Neural progenitor cell (in vitro differentiated cells): Measurements from ENCODE around the gene ANKDD1A. TPM values are rescaled to one million over a fixed set of nuclear protein-coding genes. Genes with fewer than 3 reads are reported as not detected.

Experiments used
- DNase-seq: peaks from one replicate; pipeline ENCODE4 v3.0.0-alpha.2; 2016; ENCODE audit warnings: low spot score
- H2AFZ ChIP-seq: fragments of 200-600 bp; sonication (generic); replicated peaks from 2 replicates; pipeline ENCODE4 v1.6.1; 2016; ENCODE audit warnings: antibody characterized with exemption
- H3F3A ChIP-seq: fragments of 200-600 bp; sonication (generic); 2 replicates; pipeline ENCODE4 v1.6.1; 2016; ENCODE audit warnings: antibody characterized with exemption, low read depth
- H3K27ac ChIP-seq: fragments of 200-600 bp; sonication (generic); 2 replicates; pipeline ENCODE4 v1.5.1; 2016; ENCODE audit warnings: mild to moderate bottlenecking
- H3K27me3 ChIP-seq: fragments of 200-600 bp; sonication (generic); 2 replicates; pipeline ENCODE4 v1.6.1; 2016; ENCODE audit warnings: mild to moderate bottlenecking, moderate library complexity
- H3K36me3 ChIP-seq: fragments of 200-600 bp; sonication (generic); 2 replicates; pipeline ENCODE4 v1.5.1; 2016
- H3K4me1 ChIP-seq: fragments of 200-600 bp; sonication (generic); 2 replicates; pipeline ENCODE4 v1.6.1; 2016; ENCODE audit warnings: mixed run types
- H3K4me2 ChIP-seq: fragments of 200-600 bp; sonication (generic); 2 replicates; pipeline ENCODE4 v1.6.1; 2016
- H3K4me3 ChIP-seq: fragments of 200-600 bp; sonication (generic); 2 replicates; pipeline ENCODE4 v1.5.1; 2016
- H3K79me2 ChIP-seq: fragments of 200-600 bp; sonication (generic); 2 replicates; pipeline ENCODE4 v1.6.1; 2016; ENCODE audit warnings: low read depth
- H3K9ac ChIP-seq: fragments of 200-600 bp; sonication (generic); 2 replicates; pipeline ENCODE4 v1.6.1; 2016
- H3K9me3 ChIP-seq: fragments of 200-600 bp; sonication (generic); 2 replicates; pipeline ENCODE4 v1.5.1; 2016; ENCODE audit warnings: low read depth
- H4K20me1 ChIP-seq: fragments of 200-600 bp; sonication (generic); 2 replicates; pipeline ENCODE4 v1.6.1; 2016; ENCODE audit warnings: low read depth
- H3K27ac Mint-ChIP-seq: 3 replicates; pipeline ENCODE4 v1.8.0; 2021; ENCODE audit warnings: mixed read lengths
- H3K27me3 Mint-ChIP-seq: 2 replicates; pipeline ENCODE4 v1.8.0; 2022; ENCODE audit warnings: low read depth, mild to moderate bottlenecking, inconsistent platforms, moderate library complexity, mixed read lengths; ENCODE audit not compliant: insufficient read depth
- H3K36me3 Mint-ChIP-seq: 3 replicates; pipeline ENCODE4 v1.8.0; 2021; ENCODE audit warnings: mixed read lengths
- H3K4me1 Mint-ChIP-seq: 3 replicates; pipeline ENCODE4 v1.8.0; 2021; ENCODE audit warnings: mixed read lengths
- H3K4me3 Mint-ChIP-seq: 3 replicates; pipeline ENCODE4 v1.8.0; 2021; ENCODE audit warnings: mild to moderate bottlenecking, moderate library complexity, mixed read lengths
- H3K9me3 Mint-ChIP-seq: 3 replicates; pipeline ENCODE4 v1.8.0; 2020; ENCODE audit warnings: mixed read lengths
- CTCF ChIP-seq: fragments of 200-600 bp; sonication (generic); IDR thresholded peaks from 2 replicates; pipeline ENCODE4 v1.5.1; 2017; ENCODE audit warnings: antibody characterized with exemption, mild to moderate bottlenecking
- EZH2 ChIP-seq: fragments of 200-600 bp; sonication (generic); IDR thresholded peaks from 2 replicates; pipeline ENCODE4 v1.6.1; 2017; ENCODE audit warnings: antibody characterized with exemption, mild to moderate bottlenecking, moderate library complexity
- EZH2phosphoT487 ChIP-seq: fragments of 200-600 bp; sonication (generic); IDR thresholded peaks from 2 replicates; pipeline ENCODE4 v1.6.1; 2017; ENCODE audit warnings: antibody characterized with exemption
- total RNA-seq: library from RNA; depleted of rRNA; stranded (reverse); fragments of >200 nt; gene quantifications from 2 replicates; pipeline ENCODE4 v1.2.3, GENCODE V29; 2015; ENCODE audit warnings: low replicate concordance

The ANKDD1A gene
- total RNA-seq, 1 donor from 2014 or later = 6.1 TPM

GRCh38 chr15:65004993-65005392, 93.3 kb downstream of the ANKDD1A start:
- no peak overlapping the region for H3K4me3 Mint-ChIP-seq
- no peaks in the 10 kb centered on the region for H3K9me3 ChIP-seq
- no peak overlapping the region for H3K4me3 ChIP-seq
- H3K4me1 Mint-ChIP-seq = no peaks in the 10 kb centered on the region
- TF ChIP-seq EZH2 (no peak), CTCF (no peak), EZH2phosphoT487 (no peak)
- peaks cover 14% of the 10 kb centered on the region for H3F3A ChIP-seq
- peaks cover 6% of the 10 kb centered on the region for H3K4me1 ChIP-seq
- H3K36me3 ChIP-seq = no peaks in the 10 kb centered on the region
- H3K79me2 ChIP-seq = no peaks in the 10 kb centered on the region
- no peak overlapping the region for H3K27ac Mint-ChIP-seq
- H3K9ac ChIP-seq = no peak overlapping the region
- DNase-seq = no peak
- no peaks in the 10 kb centered on the region for H3K9me3 Mint-ChIP-seq
- H3K27me3 ChIP-seq = no peaks in the 10 kb centered on the region
- no peaks in the 10 kb centered on the region for H3K27me3 Mint-ChIP-seq
- no peaks in the 10 kb centered on the region for H4K20me1 ChIP-seq
- no peak overlapping the region for H3K4me2 ChIP-seq
- peaks cover 23% of the 10 kb centered on the region for H3K36me3 Mint-ChIP-seq
- no peak overlapping the region for H2AFZ ChIP-seq
- no peak overlapping the region for H3K27ac ChIP-seq

GRCh38 chr15:65006876-65007275, 95.2 kb downstream of the ANKDD1A start:
- Mint-ChIP-seq H3K4me1 (no peaks in the 10 kb centered on the region), H3K27me3 (no peaks in the 10 kb centered on the region), H3K27ac (no peak overlapping the region), H3K4me3 (no peak overlapping the region), H3K9me3 (no peaks in the 10 kb centered on the region), H3K36me3 (peaks cover 21% of the 10 kb centered on the region)
- H3K4me2 ChIP-seq = no peak overlapping the region
- H3K9me3 ChIP-seq = no peaks in the 10 kb centered on the region
- H3K4me1 ChIP-seq = peaks cover 6% of the 10 kb centered on the region
- H3K9ac ChIP-seq = no peak overlapping the region
- H3K4me3 ChIP-seq = no peak overlapping the region
- no peaks in the 10 kb centered on the region for H3K27me3 ChIP-seq
- H3K36me3 ChIP-seq = no peaks in the 10 kb centered on the region
- no peak overlapping the region for H2AFZ ChIP-seq
- no peak for TF ChIP-seq EZH2
- no peaks in the 10 kb centered on the region for H4K20me1 ChIP-seq
- DNase-seq = no peak
- peak overlapping the region; percentile 56 for H3K27ac ChIP-seq
- no peaks in the 10 kb centered on the region for H3K79me2 ChIP-seq
- peaks cover 18% of the 10 kb centered on the region for H3F3A ChIP-seq

Other genes starting within 250 kb of the ANKDD1A start
- 0.15 and 1.8 TPM in 2 replicates for gene RBPMS2, start 136.3 kb upstream of the ANKDD1A start, total RNA-seq
- gene PIF1, start 86.3 kb upstream of the ANKDD1A start, total RNA-seq = 50.8 and 111 TPM in 2 replicates
- gene PLEKHO2, start 70.0 kb upstream of the ANKDD1A start, total RNA-seq = 7.7 and 15.7 TPM in 2 replicates
- gene SPG21, start 78.0 kb downstream of the ANKDD1A start, total RNA-seq = 84.4 and 109 TPM in 2 replicates
- 22.2 and 30.3 TPM in 2 replicates for gene MTFMT, start 117.7 kb downstream of the ANKDD1A start, total RNA-seq
- gene SLC51B, start 133.5 kb downstream of the ANKDD1A start, total RNA-seq = not detected in 2 replicates
- 5.8 and 7.7 TPM in 2 replicates for gene RASL12, start 156.1 kb downstream of the ANKDD1A start, total RNA-seq
- not detected in 2 replicates for gene KBTBD13, start 164.8 kb downstream of the ANKDD1A start, total RNA-seq
- 0.39 and 1.1 TPM in 2 replicates for gene UBAP1L, start 203.3 kb downstream of the ANKDD1A start, total RNA-seq
- 24.7 and 26.2 TPM in 2 replicates for gene PDCD7, start 221.9 kb downstream of the ANKDD1A start, total RNA-seq